Adrenal gland (tissue), 5 donors: ENCODE measurements around the gene MARS1.

Source experiments
- CTCF ChIP-seq, 6 experiments: fragments of 450-650 bp in 4 of 6; fragments of 200-600 bp in 2 of 6; sonication (generic) in 1 of 6; IDR thresholded peaks; 1 replicate in 5 of 6; 2 replicates in 1 of 6; pipeline versions ENCODE4 v1.5.1 to v1.8.0; 2016 to 2021; ENCODE audit warnings: antibody characterized with exemption in 6 of 6, mild to moderate bottlenecking in 2 of 6, moderate library complexity in 1 of 6
- POLR2A ChIP-seq, 2 donors: fragments of 450-650 bp; IDR thresholded peaks; one replicate each; pipeline ENCODE4 v1.6.1; 2017; ENCODE audit warnings: antibody characterized with exemption in 2 of 2, mild to moderate bottlenecking in 2 of 2, moderate library complexity in 1 of 2
- donor health status: DM: no; HTN: no; CAD: no.

GRCh38 chr12:57485695-57486094 is 2.2 kb upstream of the MARS1 start:
- TF ChIP-seq CTCF (IDR thresholded peaks at IDR 0.05) (no peak), POLR2A (IDR thresholded peaks at IDR 0.05) (no peak)
